Endodermal cell (in vitro differentiated cells): Measurements from ENCODE around the gene SPTB. TPM values are rescaled to one million over a fixed set of nuclear protein-coding genes. Genes with fewer than 3 reads are reported as not detected.

Experiments
- DNase-seq: peaks from one replicate; pipeline ENCODE4 v3.0.0-alpha.2; 2017
- H3K27ac ChIP-seq: 2 replicates; pipeline ENCODE4 v1.5.1; 2013; ENCODE audit warnings: mild to moderate bottlenecking, low read depth, low read length, moderate library complexity
- H3K27me3 ChIP-seq: 2 replicates; pipeline ENCODE4 v1.6.1; 2013; ENCODE audit warnings: mild to moderate bottlenecking, low read length, moderate library complexity; ENCODE audit not compliant: insufficient read depth, control insufficient read depth, poor library complexity, severe bottlenecking
- H3K36me3 ChIP-seq: 2 replicates; pipeline ENCODE4 v1.7.0; 2013; ENCODE audit warnings: mild to moderate bottlenecking, low read length, moderate library complexity; ENCODE audit not compliant: control insufficient read depth, insufficient read depth
- H3K4me1 ChIP-seq: one replicate; pipeline ENCODE4 v1.7.0; 2013; ENCODE audit warnings: low read length; ENCODE audit not compliant: control insufficient read depth, insufficient read depth
- H3K4me3 ChIP-seq: 2 replicates; pipeline ENCODE4 v1.5.1; 2013; ENCODE audit warnings: mild to moderate bottlenecking, low read length, moderate library complexity
- H3K9ac ChIP-seq: 2 replicates; pipeline ENCODE4 v1.6.1; 2013; ENCODE audit warnings: mild to moderate bottlenecking, low read length, moderate library complexity; ENCODE audit not compliant: poor library complexity, severe bottlenecking; ENCODE audit errors: extremely low read depth
- H3K9me3 ChIP-seq: 2 replicates; pipeline ENCODE4 v1.6.1; 2013; ENCODE audit warnings: mild to moderate bottlenecking, low read length, moderate library complexity; ENCODE audit not compliant: control insufficient read depth
- H3K27ac Mint-ChIP-seq: 2 replicates; pipeline ENCODE4 v1.8.0; 2020; ENCODE audit warnings: mixed read lengths
- H3K27me3 Mint-ChIP-seq: 2 replicates; pipeline ENCODE4 v1.8.0; 2021; ENCODE audit warnings: mild to moderate bottlenecking, mixed read lengths; ENCODE audit not compliant: insufficient read depth
- H3K36me3 Mint-ChIP-seq: 2 replicates; pipeline ENCODE4 v1.8.0; 2020; ENCODE audit warnings: low read depth, mixed read lengths
- H3K4me1 Mint-ChIP-seq: 2 replicates; pipeline ENCODE4 v1.8.0; 2020; ENCODE audit warnings: mixed read lengths
- H3K4me3 Mint-ChIP-seq: 2 replicates; pipeline ENCODE4 v1.8.0; 2020; ENCODE audit warnings: mild to moderate bottlenecking, moderate library complexity, mixed read lengths
- H3K9me3 Mint-ChIP-seq: 2 replicates; pipeline ENCODE4 v1.8.0; 2020; ENCODE audit warnings: mild to moderate bottlenecking, mixed read lengths
- WGBS, 2 experiments: methylation state at CpG; one replicate each; pipeline versions ENCODE4 v1.1.5 to v1.1.7; 2013; ENCODE audit warnings: missing lambda C conversion rate in 2 of 2, mixed read lengths in 1 of 2; ENCODE audit not compliant: insufficient coverage in 1 of 2, insufficient read length in 1 of 2; 5-methylcytosine and 5-hydroxymethylcytosine counted together
- total RNA-seq, 2 donors: library from RNA; stranded (reverse); fragmentation: NEBNext Ultra II Directional in 1 of 2; extraction: Animal tissue kit (Norgen Biotek cat#: 25700) in 1 of 2; gene quantifications; 2 replicates in 1 of 2; 3 replicates in 1 of 2; pipeline ENCODE4 v1.2.1, GENCODE V29; 2021
- TF ChIP-seq, protein P1 (sequence below): fragments of 200-600 bp; sonication (generic); conservative IDR thresholded peaks from 2 replicates; pipeline ENCODE4 v1.5.0; 2021; ENCODE audit warnings: antibody characterized with exemption, mild to moderate bottlenecking

SPTB gene
- total RNA-seq, 2 donors from 2014 or later, result 0.77 to 1.4 TPM

DNA sequence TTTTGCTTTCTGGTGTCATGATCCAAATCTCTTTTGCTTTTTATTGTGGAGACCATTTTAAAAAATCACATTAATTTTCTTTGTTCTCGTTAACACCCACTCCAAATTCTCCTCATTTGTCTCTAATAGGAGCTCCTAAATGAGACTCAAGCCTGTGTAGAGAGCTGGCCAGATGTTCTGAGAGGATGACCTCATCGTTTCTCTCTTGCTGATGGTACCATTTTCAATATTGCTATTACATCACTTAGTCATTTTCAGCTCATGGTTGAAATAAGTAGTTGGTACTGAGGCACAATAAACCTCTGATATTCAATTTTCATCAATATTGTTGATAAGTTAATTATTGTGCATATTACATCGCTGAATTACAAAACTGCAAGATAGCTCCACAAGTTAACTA, 31.5 kb downstream of the SPTB start:
- no peak for DNase-seq
- Mint-ChIP-seq H3K4me1 (peaks cover 16% of the 10 kb centered on the region), H3K27ac (no peak overlapping the region), H3K9me3 (no peaks in the 10 kb centered on the region), H3K36me3 (no peaks in the 10 kb centered on the region), H3K27me3 (peaks cover 13% of the 10 kb centered on the region), H3K4me3 (no peak overlapping the region)
- Histone ChIP-seq H3K4me3 (no peak overlapping the region), H3K27me3 (peaks cover 11% of the 10 kb centered on the region), H3K4me1 (peaks cover 6% of the 10 kb centered on the region), H3K36me3 (no peaks in the 10 kb centered on the region), H3K27ac (no peak overlapping the region), H3K9ac (no peak overlapping the region), H3K9me3 (no peaks in the 10 kb centered on the region)
- TF ChIP-seq, protein P1, sequence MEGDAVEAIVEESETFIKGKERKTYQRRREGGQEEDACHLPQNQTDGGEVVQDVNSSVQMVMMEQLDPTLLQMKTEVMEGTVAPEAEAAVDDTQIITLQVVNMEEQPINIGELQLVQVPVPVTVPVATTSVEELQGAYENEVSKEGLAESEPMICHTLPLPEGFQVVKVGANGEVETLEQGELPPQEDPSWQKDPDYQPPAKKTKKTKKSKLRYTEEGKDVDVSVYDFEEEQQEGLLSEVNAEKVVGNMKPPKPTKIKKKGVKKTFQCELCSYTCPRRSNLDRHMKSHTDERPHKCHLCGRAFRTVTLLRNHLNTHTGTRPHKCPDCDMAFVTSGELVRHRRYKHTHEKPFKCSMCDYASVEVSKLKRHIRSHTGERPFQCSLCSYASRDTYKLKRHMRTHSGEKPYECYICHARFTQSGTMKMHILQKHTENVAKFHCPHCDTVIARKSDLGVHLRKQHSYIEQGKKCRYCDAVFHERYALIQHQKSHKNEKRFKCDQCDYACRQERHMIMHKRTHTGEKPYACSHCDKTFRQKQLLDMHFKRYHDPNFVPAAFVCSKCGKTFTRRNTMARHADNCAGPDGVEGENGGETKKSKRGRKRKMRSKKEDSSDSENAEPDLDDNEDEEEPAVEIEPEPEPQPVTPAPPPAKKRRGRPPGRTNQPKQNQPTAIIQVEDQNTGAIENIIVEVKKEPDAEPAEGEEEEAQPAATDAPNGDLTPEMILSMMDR, result no peak
- WGBS, 2 experiments, result 80 to 89% methylated on average over 1 to 3 of the region's 3 CpGs

DNA sequence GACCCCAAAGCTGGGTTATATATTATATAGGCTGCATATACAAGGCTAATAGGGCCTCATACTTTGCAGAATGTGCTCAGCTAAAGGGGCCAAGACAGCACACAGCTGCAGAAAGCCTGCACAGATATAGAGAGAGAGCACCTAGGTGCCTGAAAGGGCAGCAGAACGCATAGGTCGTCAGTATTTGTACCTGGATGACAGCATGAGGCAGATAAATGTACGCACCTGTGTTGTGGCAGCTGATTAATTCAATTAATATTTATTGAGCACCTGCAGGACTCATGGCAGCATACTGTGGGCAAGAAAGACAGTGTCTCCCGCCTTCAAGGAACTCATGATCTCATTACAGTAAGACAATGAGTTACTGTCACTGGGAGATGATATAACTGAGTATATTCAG, 33.4 kb downstream of the SPTB start:
- 92 to 100% methylated on average over 4 of the region's 4 CpGs for WGBS, 2 experiments
- no peaks in the 10 kb centered on the region for H3K36me3 Mint-ChIP-seq
- H3K4me1 Mint-ChIP-seq, result peaks cover 17% of the 10 kb centered on the region
- Histone ChIP-seq H3K4me3 (no peak overlapping the region), H3K36me3 (no peaks in the 10 kb centered on the region), H3K9me3 (no peaks in the 10 kb centered on the region), H3K9ac (no peak overlapping the region), H3K27ac (no peak overlapping the region), H3K4me1 (peaks cover 8% of the 10 kb centered on the region), H3K27me3 (peaks cover 11% of the 10 kb centered on the region)
- DNase-seq, result no peak
- peaks cover 13% of the 10 kb centered on the region for H3K27me3 Mint-ChIP-seq
- H3K27ac Mint-ChIP-seq, result no peak overlapping the region
- TF ChIP-seq, protein P1, result no peak
- H3K4me3 Mint-ChIP-seq, result no peak overlapping the region
- no peaks in the 10 kb centered on the region for H3K9me3 Mint-ChIP-seq

- Mint-ChIP-seq H3K27ac (no peak overlapping the region), H3K4me3 (no peak overlapping the region), H3K9me3 (no peaks in the 10 kb centered on the region), H3K27me3 (peaks cover 13% of the 10 kb centered on the region), H3K36me3 (no peaks in the 10 kb centered on the region), H3K4me1 (peaks cover 18% of the 10 kb centered on the region)
- 62 to 64% methylated on average over 3 to 6 of the region's 6 CpGs for WGBS, 2 experiments
- TF ChIP-seq, protein P1, result no peak
- H3K9ac ChIP-seq, result no peak overlapping the region
- peaks cover 8% of the 10 kb centered on the region for H3K4me1 ChIP-seq
- DNase-seq, result no peak
- no peak overlapping the region for H3K27ac ChIP-seq
- peaks cover 11% of the 10 kb centered on the region for H3K27me3 ChIP-seq
- H3K36me3 ChIP-seq, result no peaks in the 10 kb centered on the region
- H3K9me3 ChIP-seq, result no peaks in the 10 kb centered on the region
- H3K4me3 ChIP-seq, result no peak overlapping the region
These were observed 33.8 kb downstream of the SPTB start for GRCh38 chr14:64845878-64846277.
